Aortic smooth muscle cell (primary cell): ENCODE measurements around the gene RHOXF2B. TPM values are rescaled to one million over a fixed set of nuclear protein-coding genes. Genes with fewer than 3 reads are reported as not detected.

ENCODE experiments used
- total RNA-seq: library from RNA; depleted of rRNA; stranded (reverse); fragments of >200 nt; gene quantifications from 2 replicates; pipeline ENCODE4 v1.2.3, GENCODE V29; 2014

Gene RHOXF2B
- not detected in 2 replicates for total RNA-seq

DNA sequence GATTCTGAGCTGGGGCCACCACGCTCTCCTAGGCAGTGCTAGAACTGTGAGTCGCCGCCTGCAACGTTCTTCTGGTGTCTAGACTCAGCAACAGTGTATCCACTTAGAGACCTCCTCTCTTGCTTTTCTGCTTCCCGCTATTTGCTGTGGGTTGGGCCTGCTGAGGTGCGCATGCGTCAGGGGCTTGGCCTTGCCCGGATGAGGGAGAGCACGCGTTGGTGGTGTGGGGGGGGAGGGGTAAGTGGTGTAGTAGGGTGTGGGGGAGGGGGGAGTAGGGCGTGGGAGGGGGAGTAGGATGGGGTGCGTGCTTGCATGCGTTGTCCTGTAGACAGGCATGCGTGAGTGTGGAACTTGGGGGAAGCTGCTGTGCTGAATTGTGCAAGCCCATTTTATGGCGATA is at the start of gene RHOXF2B:
TSS of gene RHOXF2B (minus strand) at position 101 of the 400 bp plus-strand sequence. CDS start 138 bp downstream, outside the sequence.

DNA sequence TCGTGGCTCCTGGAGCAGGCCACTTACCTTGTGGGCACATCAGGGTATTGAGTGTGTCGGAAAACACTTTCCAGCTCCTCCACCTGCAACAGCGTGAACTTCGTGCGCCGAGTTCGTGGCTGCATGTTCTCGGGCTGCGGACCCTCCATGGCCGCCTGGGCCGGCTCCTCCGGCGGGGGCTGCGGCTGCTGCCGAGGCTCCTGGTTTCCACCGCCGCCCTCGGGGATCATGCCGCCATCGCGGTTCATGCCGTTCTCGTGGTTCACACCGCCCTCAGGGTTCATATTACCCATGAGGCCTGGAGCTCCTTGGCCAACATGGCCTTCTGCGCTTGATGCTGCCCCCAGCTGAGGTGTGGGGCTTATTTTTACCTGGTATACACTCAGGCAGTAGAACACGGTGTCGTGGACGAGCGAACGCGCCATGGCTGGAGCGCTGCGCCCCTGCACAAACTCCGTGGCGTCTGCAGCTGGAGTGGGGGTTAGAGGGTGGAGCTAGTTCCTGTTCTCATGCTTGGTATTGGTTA is 38.0 kb upstream of the RHOXF2B start, which contains the start of gene RHOXF1:
TSS of gene RHOXF1 (minus strand) at position 476 of the 526 bp plus-strand sequence. CDS start at position 425, 51 bp downstream.

Other genes starting within 250 kb of the RHOXF2B start
- gene UPF3B, start 224.7 kb downstream of the RHOXF2B start, total RNA-seq: 2.0 and 2.2 TPM in 2 replicates
- gene RNF113A, start 206.0 kb downstream of the RHOXF2B start, total RNA-seq: 18.5 and 18.8 TPM in 2 replicates
- 146 and 158 TPM in 2 replicates for gene NDUFA1, start 205.9 kb downstream of the RHOXF2B start, total RNA-seq
- gene AKAP14, start 181.8 kb downstream of the RHOXF2B start, total RNA-seq: not detected in 2 replicates
- 3.4 and 4.2 TPM in 2 replicates for gene NKAP, start 133.9 kb downstream of the RHOXF2B start, total RNA-seq
- gene RHOXF1, start 38.2 kb upstream of the RHOXF2B start, total RNA-seq: not detected in 2 replicates
- gene RHOXF2, start 80.9 kb upstream of the RHOXF2B start, total RNA-seq: not detected in 2 replicates
- gene ZBTB33, start 173.1 kb upstream of the RHOXF2B start, total RNA-seq: 6.1 and 8.2 TPM in 2 replicates
- not detected in 2 replicates for gene TMEM255A, start 233.8 kb upstream of the RHOXF2B start, total RNA-seq